GM12878 (cell line): ENCODE results near the gene ALDH3B2.
"Not testable (repeated sequence)": the region's sequence is repeated elsewhere in the genome, so short reads cannot be mapped to it uniquely, and the experiment has no call there.

Experiments
- BHLHE40 ChIP-seq, 2 experiments: fragments of 450-650 bp in 1 of 2; IDR thresholded peaks; 2 replicates each; pipeline ENCODE4 v1.6.1; 2011 to 2017; ENCODE audit warnings: low read depth in 2 of 2, borderline replicate concordance in 1 of 2, improper control_type of control experiment in 1 of 2, low read length in 1 of 2, mild to moderate bottlenecking in 1 of 2
- FOS ChIP-seq: IDR thresholded peaks from 3 replicates; pipeline ENCODE4 v1.6.1; 2011; ENCODE audit warnings: borderline replicate concordance; ENCODE audit not compliant: insufficient read length; ENCODE audit errors: extremely low read depth
- GABPA ChIP-seq: IDR thresholded peaks from 2 replicates; pipeline ENCODE4 v1.6.1; 2014; ENCODE audit warnings: antibody characterized with exemption, low read depth, mild to moderate bottlenecking, inconsistent platforms
- POLR2A ChIP-seq: IDR thresholded peaks from 2 replicates; pipeline ENCODE4 v1.6.1; 2011; ENCODE audit warnings: low read depth, mild to moderate bottlenecking, low read length
- SMC3 ChIP-seq: IDR thresholded peaks from 2 replicates; pipeline ENCODE4 v1.6.1; 2011; ENCODE audit warnings: low read length, improper control_type of control experiment, borderline replicate concordance

DNA sequence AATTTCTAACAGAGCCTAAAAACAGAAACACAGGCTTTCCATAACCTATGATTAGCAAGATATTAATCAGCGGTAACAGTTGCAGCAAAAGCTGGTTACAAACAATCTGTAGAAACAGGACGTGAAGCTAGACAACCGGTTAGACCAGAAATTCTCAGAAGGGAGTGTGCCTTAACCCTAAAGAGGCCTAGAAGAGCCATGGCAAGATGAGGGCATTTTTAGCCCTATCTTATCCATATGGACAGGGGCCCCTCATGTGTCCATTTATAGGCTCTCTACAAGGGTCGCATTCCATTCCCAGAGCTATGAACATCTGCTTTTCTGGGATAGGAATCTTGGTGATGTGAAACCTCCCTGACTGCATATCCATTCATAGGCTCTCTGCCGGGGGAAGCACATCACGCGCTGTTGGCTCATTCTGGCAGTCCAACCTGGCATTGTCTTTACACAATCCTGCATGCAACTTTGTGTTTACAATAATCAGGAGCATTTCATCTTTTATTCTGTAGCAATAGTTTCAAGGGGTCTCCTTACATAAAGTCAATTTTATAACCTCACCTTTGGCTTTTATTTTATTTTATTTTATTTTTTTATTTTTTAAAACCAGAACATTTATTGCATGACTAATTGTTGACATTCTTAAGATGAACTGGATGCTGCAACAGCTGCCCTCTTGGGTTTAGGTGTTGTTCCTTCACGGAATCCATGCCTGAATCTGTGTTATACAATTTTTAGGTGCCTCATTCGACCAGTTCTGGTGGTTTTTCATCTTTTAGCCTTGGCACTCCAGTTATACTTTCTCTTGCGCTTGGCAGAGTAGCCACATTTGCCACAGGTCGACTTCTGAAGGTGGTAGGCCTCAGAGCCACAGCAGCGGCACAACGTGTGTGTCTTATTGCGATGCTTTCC lies 8.0 kb upstream of the ALDH3B2 start:
- TF ChIP-seq SMC3; BHLHE40 (IDR thresholded peaks at IDR 0.05; ENCODE audit: borderline replicate concordance in 1 of 2, low read depth in 2 of 2, low read length in 1 of 2); POLR2A; GABPA; FOS: not testable (repeated sequence)
